ENCODE measurements around the gene EGFR.

Gene EGFR

GRCh38 chr7:55063061-55063460 is 44.2 kb downstream of the EGFR start:
- DNase-seq (ENCODE audit: low spot score) = no peak

- no peak for DNase-seq (ENCODE audit: low spot score)
Observed at GRCh38 chr7:55063633-55064032, 44.8 kb downstream of the EGFR start.

- DNase-seq (ENCODE audit: low spot score) = no peak
Observed at GRCh38 chr7:55065079-55065478, 46.3 kb downstream of the EGFR start.

- DNase-seq (ENCODE audit: low spot score) = no peak
Observed at GRCh38 chr7:55065511-55066229, 46.9 kb downstream of the EGFR start.

- no peak for DNase-seq (ENCODE audit: low spot score)
Observed at GRCh38 chr7:55066524-55066923, 47.7 kb downstream of the EGFR start.

GRCh38 chr7:55066938-55067337 is 48.1 kb downstream of the EGFR start:
- no peak for DNase-seq (ENCODE audit: low spot score)

- no peak for DNase-seq (ENCODE audit: low spot score)
Observed at GRCh38 chr7:55067748-55068147, 48.9 kb downstream of the EGFR start.

- DNase-seq (ENCODE audit: low spot score) = no peak
Observed at GRCh38 chr7:55069271-55069792, 50.5 kb downstream of the EGFR start.

- DNase-seq (ENCODE audit: low spot score) = no peak
Observed at GRCh38 chr7:55070271-55070743, 51.5 kb downstream of the EGFR start.

GRCh38 chr7:55070854-55071253 is 52.0 kb downstream of the EGFR start:
- DNase-seq (ENCODE audit: low spot score) = no peak

GRCh38 chr7:55071411-55072175 is 52.8 kb downstream of the EGFR start:
- DNase-seq (ENCODE audit: low spot score) = peak; percentile 47

GRCh38 chr7:55072251-55072650 is 53.4 kb downstream of the EGFR start:
- DNase-seq (ENCODE audit: low spot score) = no peak

- no peak for DNase-seq (ENCODE audit: low spot score)
Observed at GRCh38 chr7:55073051-55073511, 54.3 kb downstream of the EGFR start.

- DNase-seq (ENCODE audit: low spot score) = no peak
Observed at GRCh38 chr7:55073976-55074528, 55.2 kb downstream of the EGFR start.

GRCh38 chr7:55075464-55076021 is 56.7 kb downstream of the EGFR start:
- peak; percentile 60 for DNase-seq (ENCODE audit: low spot score)

GRCh38 chr7:55077561-55078410 is 59.0 kb downstream of the EGFR start:
- no peak for DNase-seq (ENCODE audit: low spot score)

- DNase-seq (ENCODE audit: low spot score) = no peak
Observed at GRCh38 chr7:55078465-55079372, 59.9 kb downstream of the EGFR start.

- DNase-seq (ENCODE audit: low spot score) = no peak
Observed at GRCh38 chr7:55080000-55080623, 61.3 kb downstream of the EGFR start.

- no peak for DNase-seq (ENCODE audit: low spot score)
Observed at GRCh38 chr7:55081068-55081467, 62.3 kb downstream of the EGFR start.
